Esophagus muscularis mucosa (tissue), 4 donors: ENCODE data around the gene MAML3. TPM values are rescaled to one million over a fixed set of nuclear protein-coding genes. Genes with fewer than 3 reads are reported as not detected.

ENCODE experiments used
- DNase-seq: peaks from one replicate; pipeline ENCODE4 v3.0.0-alpha.2; 2017; ENCODE audit errors: extremely low spot score
- H3K27ac ChIP-seq, 4 donors: fragments of 200-600 bp; sonication (generic); replicated peaks in 1 of 4; 1 replicate in 3 of 4; 2 replicates in 1 of 4; pipeline ENCODE4 v1.5.1; 2016 to 2019; ENCODE audit warnings: mild to moderate bottlenecking in 1 of 4
- H3K27me3 ChIP-seq, 4 donors: fragments of 200-600 bp; sonication (generic); one replicate each; pipeline versions ENCODE4 v1.5.1 to v1.6.0; 2016 to 2019
- H3K36me3 ChIP-seq, 4 donors: fragments of 200-600 bp; sonication (generic); one replicate each; pipeline ENCODE4 v1.5.1; 2016 to 2019
- H3K4me1 ChIP-seq, 4 donors: fragments of 200-600 bp; sonication (generic); one replicate each; pipeline ENCODE4 v1.5.1; 2016 to 2019
- H3K4me3 ChIP-seq, 4 donors: fragments of 200-600 bp; sonication (generic); 1 replicate in 2 of 4; 2 replicates in 2 of 4; pipeline ENCODE4 v1.5.1; 2016 to 2019; ENCODE audit warnings: mild to moderate bottlenecking in 4 of 4, moderate library complexity in 1 of 4
- H3K9me3 ChIP-seq, 4 donors: fragments of 200-600 bp; sonication (generic); 1 replicate in 3 of 4; 2 replicates in 1 of 4; pipeline ENCODE4 v1.5.1; 2016 to 2019
- EP300 ChIP-seq: sonication (generic); formaldehyde crosslinking; IDR thresholded peaks from one replicate; pipeline ENCODE4 v1.6.1; 2017; ENCODE audit warnings: antibody characterized with exemption
- POLR2A ChIP-seq: fragments of 450-650 bp; IDR thresholded peaks from one replicate; pipeline ENCODE4 v1.6.1; 2017; ENCODE audit warnings: antibody characterized with exemption, moderate library complexity, mild to moderate bottlenecking, low read depth
- POLR2AphosphoS5 ChIP-seq, 2 donors: sonication (generic); formaldehyde crosslinking; IDR thresholded peaks; one replicate each; pipeline ENCODE4 v1.6.1; 2017; ENCODE audit warnings: antibody characterized with exemption in 2 of 2
- WGBS: methylation state at CpG from one replicate; pipeline ENCODE4 v1.1.5; 2018; 5-methylcytosine and 5-hydroxymethylcytosine counted together
- intact Hi-C: fragments of 100-400 bp; cut with DNase I; formaldehyde crosslinking; loops from one replicate; pipeline ENCODE4 v1.15.1; 2023
- total RNA-seq, 4 donors: library from RNA; depleted of rRNA; stranded (reverse); fragments of >200 nt; gene quantifications; one replicate each; pipeline versions ENCODE4 v1.1.0 to v1.2.1, GENCODE V29; 2016
- TF ChIP-seq, protein P1 (sequence below), 3 experiments: fragments of 200-600 bp in 2 of 3; fragments of 450-650 bp in 1 of 3; sonication (generic) in 2 of 3; IDR thresholded peaks; one replicate each; pipeline ENCODE4 v1.5.1; 2017 to 2019; ENCODE audit warnings: antibody characterized with exemption in 3 of 3, mild to moderate bottlenecking in 2 of 3, moderate library complexity in 1 of 3

The MAML3 gene
- total RNA-seq, 4 donors from 2014 or later = 5.0 to 8.7 (median 7.1) TPM

DNA sequence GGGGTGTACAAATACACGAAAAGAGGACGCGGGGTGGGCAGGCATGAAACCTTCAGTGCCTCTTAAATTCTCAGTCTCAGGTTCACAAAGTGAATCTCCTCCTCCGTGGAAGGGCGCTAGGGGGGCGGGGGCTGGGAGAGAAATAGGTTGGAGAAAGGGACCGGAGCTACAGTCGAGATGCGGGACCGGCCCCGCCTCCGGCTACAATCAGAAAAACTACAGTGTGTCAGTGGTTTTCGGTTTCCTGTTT lies 3.4 kb downstream of the MAML3 start:
- 0% methylated on average over 13 of the region's 13 CpGs for WGBS
- intact Hi-C loops = loop anchor here (5.0 to 10.0 kb wide), 5 partner anchors 68 to 486 kb away; partner anchors contain the start of gene MGST2
- H3K27ac ChIP-seq = peak overlapping the region; percentile 97 to 99 (median 98)
- no peaks in the 10 kb centered on the region for H3K9me3 ChIP-seq
- no peak for DNase-seq
- H3K27me3 ChIP-seq = no peaks in the 10 kb centered on the region
- H3K4me1 ChIP-seq = peaks cover 0 to 24% (median 14%) of the 10 kb centered on the region in 4 donors
- no peaks in the 10 kb centered on the region for H3K36me3 ChIP-seq
- TF ChIP-seq, protein P1, sequence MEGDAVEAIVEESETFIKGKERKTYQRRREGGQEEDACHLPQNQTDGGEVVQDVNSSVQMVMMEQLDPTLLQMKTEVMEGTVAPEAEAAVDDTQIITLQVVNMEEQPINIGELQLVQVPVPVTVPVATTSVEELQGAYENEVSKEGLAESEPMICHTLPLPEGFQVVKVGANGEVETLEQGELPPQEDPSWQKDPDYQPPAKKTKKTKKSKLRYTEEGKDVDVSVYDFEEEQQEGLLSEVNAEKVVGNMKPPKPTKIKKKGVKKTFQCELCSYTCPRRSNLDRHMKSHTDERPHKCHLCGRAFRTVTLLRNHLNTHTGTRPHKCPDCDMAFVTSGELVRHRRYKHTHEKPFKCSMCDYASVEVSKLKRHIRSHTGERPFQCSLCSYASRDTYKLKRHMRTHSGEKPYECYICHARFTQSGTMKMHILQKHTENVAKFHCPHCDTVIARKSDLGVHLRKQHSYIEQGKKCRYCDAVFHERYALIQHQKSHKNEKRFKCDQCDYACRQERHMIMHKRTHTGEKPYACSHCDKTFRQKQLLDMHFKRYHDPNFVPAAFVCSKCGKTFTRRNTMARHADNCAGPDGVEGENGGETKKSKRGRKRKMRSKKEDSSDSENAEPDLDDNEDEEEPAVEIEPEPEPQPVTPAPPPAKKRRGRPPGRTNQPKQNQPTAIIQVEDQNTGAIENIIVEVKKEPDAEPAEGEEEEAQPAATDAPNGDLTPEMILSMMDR (IDR thresholded peaks at IDR 0.05) = no peak
- TF ChIP-seq EP300 = no peak
- TF ChIP-seq POLR2AphosphoS5 (IDR thresholded peaks at IDR 0.05) = no peak
- no peak for TF ChIP-seq POLR2A
- peak overlapping the region; percentile 71 to 89 (median 86) for H3K4me3 ChIP-seq

DNA sequence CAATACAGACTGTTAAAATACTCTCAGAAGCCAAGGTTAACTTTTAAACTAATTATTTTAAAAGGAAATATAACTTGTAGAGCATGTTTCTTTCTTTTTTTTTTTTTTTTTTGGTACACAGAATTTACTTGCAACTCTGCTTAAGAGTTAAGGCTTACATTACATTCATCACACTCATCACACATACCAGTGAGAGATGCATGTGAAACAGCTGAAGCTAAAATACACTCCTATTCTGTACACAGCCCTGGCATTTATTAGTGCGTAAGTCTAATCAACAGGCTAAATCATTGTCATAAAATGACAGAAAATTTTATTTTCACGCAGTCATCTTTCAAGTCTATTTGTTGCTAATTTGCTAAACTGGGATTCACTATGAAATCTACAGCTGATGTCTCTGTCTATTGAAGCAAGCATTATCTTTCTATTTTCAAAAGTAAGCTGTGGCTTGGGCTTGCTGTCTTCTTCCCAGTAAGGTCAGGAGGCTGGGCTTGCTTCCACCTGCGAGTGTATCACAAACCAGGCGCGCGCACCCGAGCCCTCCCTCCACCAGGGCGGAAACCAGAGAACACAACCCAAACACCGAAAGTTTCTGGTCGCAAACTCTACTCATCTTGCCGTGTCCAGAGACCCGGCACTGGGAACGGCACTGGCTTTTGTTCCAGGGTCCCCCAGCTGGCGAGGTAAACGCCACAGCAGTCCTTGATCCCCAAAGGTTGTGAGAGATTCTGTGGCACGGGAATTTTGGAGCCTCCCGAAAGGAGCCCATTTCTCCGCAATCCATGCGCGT lies 3.9 kb downstream of the MAML3 start:
- intact Hi-C loops = loop anchor here (5.0 to 10.0 kb wide), 5 partner anchors 68 to 485 kb away; partner anchors contain the start of gene MGST2
- H3K27ac ChIP-seq = peak overlapping the region; percentile 97 to 99 (median 98)
- no peaks in the 10 kb centered on the region for H3K36me3 ChIP-seq
- no peaks in the 10 kb centered on the region for H3K27me3 ChIP-seq
- peak overlapping the region; percentile 71 to 89 (median 86) for H3K4me3 ChIP-seq
- 1% methylated on average over 19 of the region's 20 CpGs for WGBS
- peaks cover 0 to 24% (median 14%) of the 10 kb centered on the region in 4 donors for H3K4me1 ChIP-seq
- peak; percentile 96 for DNase-seq
- TF ChIP-seq POLR2A (no peak), EP300 (no peak), POLR2AphosphoS5 (IDR thresholded peaks at IDR 0.05) (peak; percentile 31 to 49)
- TF ChIP-seq, protein P1 (IDR thresholded peaks at IDR 0.05) = peak in 2 of 3 experiments; percentile 29 to 30
- no peaks in the 10 kb centered on the region for H3K9me3 ChIP-seq

DNA sequence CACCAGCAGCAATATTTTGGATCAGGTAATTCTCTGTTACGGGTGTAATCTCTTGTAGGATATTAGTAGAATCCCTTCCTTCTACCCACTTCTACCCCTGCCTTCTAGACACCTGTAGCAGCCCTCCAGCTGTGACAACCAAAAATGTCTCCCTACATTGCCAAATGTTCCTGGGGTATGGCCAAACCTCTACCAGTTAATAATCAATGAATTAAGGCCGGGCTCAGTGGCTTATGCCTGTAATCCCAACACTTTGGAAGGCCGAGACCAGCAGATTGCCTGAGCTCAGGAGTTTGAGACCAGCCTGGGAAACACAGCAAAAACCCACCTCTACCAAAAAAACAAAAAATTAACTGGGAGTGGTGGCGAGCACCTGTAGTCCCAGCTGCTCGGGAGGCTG lies 9.9 kb downstream of the MAML3 start:
- H3K9me3 ChIP-seq = no peaks in the 10 kb centered on the region
- 87% methylated on average over 5 of the region's 5 CpGs for WGBS
- no peaks in the 10 kb centered on the region for H3K27me3 ChIP-seq
- intact Hi-C loops = loop anchor here (5.0 kb wide), 1 partner anchor 47 kb away; no protein-coding TSS in a partner anchor
- no peak for TF ChIP-seq POLR2AphosphoS5 (IDR thresholded peaks at IDR 0.05)
- DNase-seq = no peak
- no peak overlapping the region for H3K27ac ChIP-seq
- H3K4me3 ChIP-seq = no peak overlapping the region
- H3K36me3 ChIP-seq = no peaks in the 10 kb centered on the region
- peaks cover 0 to 2% (median under 1%) of the 10 kb centered on the region in 4 donors for H3K4me1 ChIP-seq

- TF ChIP-seq POLR2AphosphoS5 (IDR thresholded peaks at IDR 0.05) (no peak), POLR2A (no peak), EP300 (no peak)
- TF ChIP-seq, protein P1 (IDR thresholded peaks at IDR 0.05) = no peak
- Histone ChIP-seq H3K27ac (no peak overlapping the region), H3K36me3 (no peaks in the 10 kb centered on the region), H3K27me3 (no peaks in the 10 kb centered on the region), H3K9me3 (no peaks in the 10 kb centered on the region), H3K4me1 (peaks cover 0 to 5% (median 4%) of the 10 kb centered on the region in 4 donors), H3K4me3 (no peak overlapping the region)
- no peak for DNase-seq
- intact Hi-C loops = loop anchor here (5.0 kb wide), 1 partner anchor 44 kb away; no protein-coding TSS in a partner anchor
- WGBS = 74% methylated on average over 4 of the region's 4 CpGs
These were observed 12.7 kb downstream of the MAML3 start for GRCh38 chr4:140141210-140141835.

DNA sequence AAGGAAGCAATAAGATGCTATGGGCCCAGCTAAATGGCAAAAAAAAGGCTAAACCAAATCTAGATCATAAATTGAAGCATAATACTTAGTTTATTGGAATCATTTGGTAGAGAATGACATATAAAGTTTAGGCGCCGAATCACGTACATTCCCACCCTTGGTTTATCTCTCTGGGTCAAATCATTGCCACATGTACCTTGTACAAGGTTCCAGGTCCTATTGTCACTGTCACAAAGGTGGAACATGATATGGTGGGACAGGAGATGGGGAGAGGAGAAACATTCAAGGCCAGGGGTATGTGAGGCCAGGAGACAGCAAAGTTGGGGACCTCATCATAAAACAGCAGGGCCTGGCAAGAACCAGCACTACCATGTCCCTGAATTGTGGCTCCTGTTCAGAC lies 13.4 kb downstream of the MAML3 start:
- H3K36me3 ChIP-seq = no peaks in the 10 kb centered on the region
- WGBS = 100% methylated on average over 3 of the region's 3 CpGs
- no peak for DNase-seq
- H3K4me3 ChIP-seq = no peak overlapping the region
- no peaks in the 10 kb centered on the region for H3K9me3 ChIP-seq
- peaks cover 2 to 12% (median 9%) of the 10 kb centered on the region in 4 donors for H3K4me1 ChIP-seq
- intact Hi-C loops = loop anchor here (5.0 kb wide), 1 partner anchor 43 kb away; no protein-coding TSS in a partner anchor
- H3K27ac ChIP-seq = no peak overlapping the region
- TF ChIP-seq EP300 (no peak), POLR2A (no peak), POLR2AphosphoS5 (IDR thresholded peaks at IDR 0.05) (no peak)
- TF ChIP-seq, protein P1 (IDR thresholded peaks at IDR 0.05) = no peak
- H3K27me3 ChIP-seq = no peaks in the 10 kb centered on the region
